ENCODE measurements around the gene GNLY. TPM values are rescaled to one million over a fixed set of nuclear protein-coding genes. Genes with fewer than 3 reads are reported as not detected.

Gene GNLY
- total and polyA plus RNA-seq, 2 donors (not counting 3 experiments of a cell fraction or from before 2014, with no cell fraction given): not detected

- Histone ChIP-seq H3K9ac (replicated peaks; ENCODE audit: extremely low read depth, insufficient read depth, low read length) (no peak overlapping the region), H3K4me3 (replicated peaks in 1 of 3; ENCODE audit: insufficient read depth in 1 of 3, low read depth in 1 of 3, low read length in 3 of 3) (no peak overlapping the region), H3K9me1 (replicated peaks; ENCODE audit: control insufficient read depth, extremely low read depth, insufficient read depth, low read length) (no peaks in the 10 kb centered on the region), H3K36me3 (ENCODE audit: control insufficient read depth in 2 of 2, extremely low read depth in 1 of 2, insufficient read depth in 2 of 2, low read length in 2 of 2) (no peaks in the 10 kb centered on the region), H4K20me1 (replicated peaks; ENCODE audit: control insufficient read depth, extremely low read depth, insufficient read depth, low read length) (no peaks in the 10 kb centered on the region), H3K4me2 (ENCODE audit: insufficient read depth, low read length) (peak overlapping the region; percentile 0), H3K27me3 (ENCODE audit: control insufficient read depth in 2 of 2, insufficient read depth in 2 of 2, low read length in 2 of 2) (no peaks in the 10 kb centered on the region), H3K27ac (ENCODE audit: insufficient read depth, low read depth, low read length) (peak overlapping the region; percentile 97), H2AFZ (ENCODE audit: low read depth, low read length) (no peak overlapping the region), H3K79me2 (ENCODE audit: control insufficient read depth, insufficient read depth, low read length) (no peaks in the 10 kb centered on the region), H3K4me1 (ENCODE audit: control insufficient read depth, extremely low read depth, insufficient read depth, low read length) (peaks cover 30% of the 10 kb centered on the region), H3K9me3 (replicated peaks; ENCODE audit: control insufficient read depth, insufficient read depth, low read length) (no peaks in the 10 kb centered on the region)
- no TSS peak for BruUV-seq (replicated peaks)
- dilution Hi-C loops (cut with MboI; ENCODE audit: extremely low pct_ligation_motif_present, low sequenced_read_pairs): no loop called here
- ChIA-PET POLR2A (no interaction called here), CTCF (interaction anchor here (0.6 to 2.4 kb wide), 5 partner anchors 15 to 418 kb away, joined by 3 to 15 read pairs (median 5); no protein-coding TSS in a partner anchor)
- FAIRE-seq (peak; percentile 49), DNase-seq (ENCODE audit: low read depth, low spot score) (no peak)
- intact Hi-C loops (cut with micrococcal nuclease): no loop called here
- TF ChIP-seq JUN (IDR thresholded peaks at IDR 0.05; ENCODE audit: borderline replicate concordance, insufficient read depth, insufficient read length, low read depth) (no peak), FOS (IDR thresholded peaks at IDR 0.05; ENCODE audit: borderline replicate concordance, insufficient read depth, low read length) (no peak), GATA2 (IDR thresholded peaks at IDR 0.05; ENCODE audit: insufficient read depth, insufficient read length, low read depth, low read length) (no peak), POLR2AphosphoS5 (IDR thresholded peaks at IDR 0.05; ENCODE audit: insufficient read depth, low read depth, low read length) (no peak), EZH2 (IDR thresholded peaks at IDR 0.05; ENCODE audit: borderline replicate concordance, low read depth, low read length, severe bottlenecking) (no peak), POLR2A (IDR thresholded peaks at IDR 0.05; ENCODE audit: low read depth, low read length) (no peak), MYC (IDR thresholded peaks at IDR 0.05; ENCODE audit: low read depth, low read length) (no peak)
- TF ChIP-seq, protein P1, sequence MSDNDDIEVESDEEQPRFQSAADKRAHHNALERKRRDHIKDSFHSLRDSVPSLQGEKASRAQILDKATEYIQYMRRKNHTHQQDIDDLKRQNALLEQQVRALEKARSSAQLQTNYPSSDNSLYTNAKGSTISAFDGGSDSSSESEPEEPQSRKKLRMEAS (IDR thresholded peaks at IDR 0.05; ENCODE audit: insufficient read depth, insufficient read length): no peak
- TF ChIP-seq, protein P2, sequence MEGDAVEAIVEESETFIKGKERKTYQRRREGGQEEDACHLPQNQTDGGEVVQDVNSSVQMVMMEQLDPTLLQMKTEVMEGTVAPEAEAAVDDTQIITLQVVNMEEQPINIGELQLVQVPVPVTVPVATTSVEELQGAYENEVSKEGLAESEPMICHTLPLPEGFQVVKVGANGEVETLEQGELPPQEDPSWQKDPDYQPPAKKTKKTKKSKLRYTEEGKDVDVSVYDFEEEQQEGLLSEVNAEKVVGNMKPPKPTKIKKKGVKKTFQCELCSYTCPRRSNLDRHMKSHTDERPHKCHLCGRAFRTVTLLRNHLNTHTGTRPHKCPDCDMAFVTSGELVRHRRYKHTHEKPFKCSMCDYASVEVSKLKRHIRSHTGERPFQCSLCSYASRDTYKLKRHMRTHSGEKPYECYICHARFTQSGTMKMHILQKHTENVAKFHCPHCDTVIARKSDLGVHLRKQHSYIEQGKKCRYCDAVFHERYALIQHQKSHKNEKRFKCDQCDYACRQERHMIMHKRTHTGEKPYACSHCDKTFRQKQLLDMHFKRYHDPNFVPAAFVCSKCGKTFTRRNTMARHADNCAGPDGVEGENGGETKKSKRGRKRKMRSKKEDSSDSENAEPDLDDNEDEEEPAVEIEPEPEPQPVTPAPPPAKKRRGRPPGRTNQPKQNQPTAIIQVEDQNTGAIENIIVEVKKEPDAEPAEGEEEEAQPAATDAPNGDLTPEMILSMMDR (IDR thresholded peaks at IDR 0.05; ENCODE audit: extremely low read depth in 1 of 2, insufficient read depth in 1 of 2, low read depth in 1 of 2, low read length in 2 of 2): no peak
These were observed 49.9 kb downstream of the GNLY start for GRCh38 chr2:85744055-85744454.

Measured in endothelial cell of umbilical vein (primary cell).